Caki2 (cell line): Measurements from ENCODE around the gene MUC20. TPM values are rescaled to one million over a fixed set of nuclear protein-coding genes. Genes with fewer than 3 reads are reported as not detected.
"Not testable (repeated sequence)": the region's sequence is repeated elsewhere in the genome, so short reads cannot be mapped to it uniquely, and the experiment has no call there.

Experiments used
- DNase-seq: peaks from one replicate; pipeline ENCODE4 v3.0.0-alpha.2; 2015; ENCODE audit warnings: low read depth
- in situ Hi-C: cut with HindIII; loops from 2 replicates; pipeline ENCODE4 v1.10.0; 2016; ENCODE audit warnings: low sequenced_read_pairs, low pct_unique_long_range_greater_than_20kb, mixed read lengths
- total RNA-seq: library from RNA; depleted of rRNA; stranded (reverse); fragments of >200 nt; shearing (Covaris generic); gene quantifications from 2 replicates; pipeline ENCODE4 v1.2.3, GENCODE V29; 2014; ENCODE audit warnings: low replicate concordance

Gene MUC20
- total RNA-seq, 1 experiment from 2014 or later, result 0.17 TPM

DNA sequence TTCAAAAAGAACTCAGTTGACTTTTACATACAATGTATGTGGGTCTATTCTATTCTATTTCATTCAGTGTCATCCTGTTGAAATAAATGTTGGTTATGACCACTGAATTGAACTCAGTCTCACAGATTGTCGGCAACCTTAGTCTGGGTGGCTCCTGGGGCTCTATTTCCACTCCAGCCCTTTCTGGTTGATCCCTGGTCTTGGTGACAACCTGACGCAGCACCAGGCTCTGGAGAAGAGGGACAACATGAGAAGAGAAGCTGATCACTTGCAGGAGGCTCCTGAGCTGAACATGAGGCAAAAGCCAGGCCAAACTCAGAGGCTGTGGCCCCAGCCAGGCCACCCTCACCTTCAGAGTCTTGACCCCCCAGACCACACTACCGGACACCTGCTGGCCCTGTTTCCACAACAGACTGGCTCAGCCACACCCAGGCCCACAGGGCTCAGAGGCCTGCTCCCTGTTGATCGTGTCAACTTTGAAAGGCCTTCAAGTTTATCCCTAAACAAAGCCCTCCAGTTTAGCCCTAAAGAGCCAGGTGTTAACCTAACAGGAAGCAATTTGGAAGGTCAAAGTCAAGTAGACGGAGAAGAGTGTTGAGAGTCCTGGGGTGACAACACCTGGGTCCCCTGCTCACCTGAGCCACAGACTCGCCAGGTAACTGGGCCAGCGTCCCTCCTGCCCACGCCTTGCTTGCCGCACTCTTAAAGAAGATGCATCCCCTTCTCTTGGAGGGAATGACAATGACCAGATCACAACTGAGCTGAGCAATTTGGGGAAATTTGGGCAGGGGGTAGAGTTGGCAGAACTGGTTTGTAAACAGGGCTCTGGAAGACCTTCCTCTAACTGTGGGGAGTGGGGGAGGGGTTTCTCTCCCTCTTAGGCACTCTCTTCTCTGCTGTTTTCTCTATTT is 15.4 kb upstream of the MUC20 start:
- in situ Hi-C loops, result no loop called here
- no peak for DNase-seq

DNA sequence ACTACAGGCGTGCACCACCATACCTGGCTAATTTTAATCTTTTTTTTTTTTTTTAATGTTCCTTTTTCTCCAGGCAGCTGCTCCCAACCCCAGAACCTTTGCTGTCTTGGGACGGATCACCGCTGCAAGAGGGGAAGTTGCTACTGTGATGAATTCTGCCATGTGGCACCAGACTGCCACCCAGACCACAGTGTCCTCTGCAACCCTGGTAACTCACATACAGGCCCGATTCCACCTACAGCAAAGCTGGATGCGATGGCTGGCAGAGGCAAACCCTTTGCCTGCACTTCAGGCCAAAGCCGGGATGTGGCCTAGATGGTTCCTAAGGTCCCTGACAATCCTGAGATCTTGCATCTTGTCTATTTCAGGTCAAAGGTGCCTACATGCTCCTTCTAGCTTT is 12.7 kb upstream of the MUC20 start:
- no peak for DNase-seq
- in situ Hi-C loops, result no loop called here

DNA sequence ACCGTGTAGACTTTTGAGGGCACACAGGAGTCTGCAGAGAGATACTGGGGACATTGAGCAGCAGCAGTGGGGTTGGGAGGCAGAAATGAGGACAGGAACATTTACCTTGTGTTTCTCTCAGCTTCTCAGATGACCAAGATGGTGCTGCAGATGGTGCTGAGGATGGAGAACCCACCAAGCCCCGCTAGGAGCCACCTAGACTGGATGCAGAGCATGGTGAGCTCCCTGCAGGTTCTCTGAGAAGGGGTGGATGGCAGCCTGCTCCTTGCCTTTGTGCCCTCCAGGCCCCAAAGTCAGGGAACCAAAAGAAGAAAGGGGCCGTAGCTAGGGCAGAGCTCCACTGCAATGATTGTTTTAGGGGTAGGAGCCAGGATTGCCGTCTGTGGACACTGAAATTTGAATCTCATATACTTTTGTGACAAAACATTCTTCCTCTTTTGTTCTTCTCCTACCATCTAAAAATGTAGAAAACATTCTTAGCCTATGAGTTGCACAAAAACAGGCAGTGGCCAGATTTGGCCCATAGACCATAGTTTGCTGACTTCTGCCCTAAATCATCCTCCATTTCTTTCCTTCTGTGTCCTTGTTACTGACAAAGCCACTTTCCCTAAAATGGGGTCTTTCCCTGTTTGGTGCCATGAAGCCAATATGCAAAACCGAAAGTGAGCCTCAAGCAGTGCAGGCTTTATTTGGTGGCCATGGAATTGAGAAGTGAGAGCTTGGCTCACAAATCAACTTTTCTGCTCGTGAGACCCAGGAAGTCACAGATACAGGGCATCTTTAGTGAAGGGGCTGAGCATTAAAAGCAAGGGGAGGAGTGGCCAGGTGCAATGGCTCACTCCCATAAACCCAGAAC is 11.9 kb upstream of the MUC20 start:
- DNase-seq, result no peak
- in situ Hi-C loops, result no loop called here

DNA sequence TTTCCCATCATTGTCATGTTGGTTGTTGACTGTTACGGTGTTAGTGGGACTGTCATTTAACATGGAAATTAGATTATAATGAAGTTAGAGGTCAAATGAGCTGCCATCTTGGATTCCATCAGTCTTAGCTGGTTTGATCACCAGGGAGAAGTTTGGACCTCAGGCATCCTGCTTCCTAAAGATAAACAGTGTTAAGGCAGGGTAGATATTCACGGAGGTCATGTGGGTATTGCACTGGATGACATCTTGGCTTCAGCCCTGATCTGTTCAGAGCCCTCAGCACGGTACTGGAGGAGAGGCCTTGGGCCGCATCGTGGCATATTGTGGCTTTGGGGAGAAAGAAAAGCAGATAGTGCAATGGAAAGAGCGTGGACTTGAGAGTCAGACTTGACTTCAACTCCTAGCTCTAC is 11.1 kb upstream of the MUC20 start:
- in situ Hi-C loops, result no loop called here
- DNase-seq, result no peak

DNA sequence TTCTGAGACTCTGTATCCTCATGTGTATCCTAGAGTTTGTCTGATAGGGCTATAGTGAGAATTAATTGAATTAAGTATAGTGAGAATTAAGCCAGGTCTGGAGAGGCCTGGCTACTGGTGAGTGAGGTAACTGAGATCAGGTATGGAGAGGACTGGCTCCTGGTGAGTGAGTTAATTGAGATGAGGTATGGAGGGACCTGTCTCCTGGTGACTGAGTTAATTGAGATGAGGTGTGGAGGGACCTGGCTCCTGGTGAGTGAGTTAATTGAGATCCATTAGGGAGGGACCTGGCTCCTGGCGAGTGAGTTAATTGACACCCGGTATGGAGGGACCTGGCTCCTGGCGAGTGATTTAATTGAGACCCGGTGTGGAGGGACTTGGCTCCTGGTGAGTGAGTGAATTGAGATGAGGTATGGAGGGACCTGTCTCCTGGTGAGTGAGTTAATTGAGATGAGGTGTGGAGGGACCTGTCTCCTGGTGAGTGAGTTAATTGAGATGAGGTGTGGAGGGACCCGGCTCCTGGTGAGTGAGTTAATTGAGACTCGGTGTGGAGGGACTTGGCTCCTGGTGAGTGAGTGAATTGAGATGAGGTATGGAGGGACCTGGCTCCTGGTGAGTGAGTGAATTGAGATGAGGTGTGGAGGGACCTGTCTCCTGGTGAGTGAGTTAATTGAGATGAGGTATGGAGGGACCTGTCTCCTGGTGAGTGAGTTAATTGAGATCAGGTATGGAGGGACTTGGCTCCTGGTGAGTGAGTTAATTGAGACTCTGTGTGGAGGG is 10.5 kb upstream of the MUC20 start:
- DNase-seq, in situ Hi-C loops: not testable (repeated sequence)

DNA sequence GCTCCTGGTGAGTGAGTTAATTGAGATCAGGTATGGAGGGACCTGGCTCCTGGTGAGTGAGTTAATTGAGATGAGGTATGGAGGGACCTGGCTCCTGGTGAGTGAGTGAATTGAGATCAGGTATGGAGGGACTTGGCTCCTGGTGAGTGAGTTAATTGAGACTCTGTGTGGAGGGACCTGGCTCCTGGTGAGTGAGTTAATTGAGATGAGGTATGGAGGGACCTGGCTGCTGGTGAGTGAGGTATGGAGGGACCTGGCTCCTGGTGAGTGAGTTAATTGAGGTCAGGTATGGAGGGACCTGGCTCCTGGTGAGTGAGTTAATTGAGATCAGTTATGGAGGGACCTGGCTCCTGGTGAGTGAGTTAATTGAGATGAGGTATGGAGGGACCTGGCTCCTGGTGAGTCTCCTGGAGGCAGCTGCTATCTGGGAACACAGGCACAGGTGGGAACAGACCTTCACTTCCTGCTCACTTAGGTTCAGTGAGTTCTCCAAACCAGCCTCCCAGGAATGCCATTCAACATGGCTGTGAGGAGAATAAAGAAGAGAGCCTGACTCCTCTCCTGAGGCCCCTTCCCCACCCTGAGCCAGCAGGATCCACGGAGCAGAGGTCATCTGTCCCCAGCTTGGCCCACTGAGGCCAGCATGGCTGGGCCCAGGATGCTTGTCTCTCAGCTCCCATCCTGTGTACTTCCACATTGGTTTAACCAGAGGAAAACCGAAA is 9.5 kb upstream of the MUC20 start:
- in situ Hi-C loops, DNase-seq: not testable (repeated sequence)

DNA sequence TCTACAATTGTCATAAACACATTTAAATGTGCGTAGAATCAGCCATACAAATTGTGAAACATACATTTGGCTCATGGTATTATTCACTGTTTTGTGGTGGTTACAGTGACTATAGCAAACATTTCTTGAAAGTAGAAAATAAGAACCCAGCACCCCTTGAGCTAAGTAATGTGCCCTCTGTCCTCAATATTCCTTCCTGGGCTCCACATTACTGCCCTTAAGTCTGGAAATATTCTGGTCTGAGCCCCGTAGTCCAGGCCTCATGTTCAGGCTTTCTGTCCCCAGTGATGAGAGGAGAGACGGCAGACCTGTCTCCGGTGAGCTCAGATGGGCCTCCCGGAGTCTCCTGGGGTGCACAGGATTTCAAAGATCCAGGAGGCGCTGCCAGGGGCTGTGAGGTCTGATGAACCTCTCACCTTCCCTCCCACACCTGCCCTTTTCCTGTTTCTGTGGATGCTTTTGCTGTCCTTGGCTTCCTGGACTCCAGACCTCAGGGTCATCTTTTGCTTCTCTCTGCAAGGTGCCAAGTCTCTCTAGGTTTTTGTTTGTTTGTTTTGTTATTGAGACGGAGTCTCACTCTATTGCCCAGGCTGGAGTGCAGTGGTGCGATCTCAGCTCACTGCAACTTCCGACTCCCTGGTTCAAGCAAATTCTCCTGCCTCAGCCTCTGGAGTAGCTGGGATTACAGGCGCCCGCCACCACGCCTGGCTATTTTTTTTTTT is 8.8 kb upstream of the MUC20 start:
- no peak for DNase-seq
- in situ Hi-C loops, result no loop called here

DNA sequence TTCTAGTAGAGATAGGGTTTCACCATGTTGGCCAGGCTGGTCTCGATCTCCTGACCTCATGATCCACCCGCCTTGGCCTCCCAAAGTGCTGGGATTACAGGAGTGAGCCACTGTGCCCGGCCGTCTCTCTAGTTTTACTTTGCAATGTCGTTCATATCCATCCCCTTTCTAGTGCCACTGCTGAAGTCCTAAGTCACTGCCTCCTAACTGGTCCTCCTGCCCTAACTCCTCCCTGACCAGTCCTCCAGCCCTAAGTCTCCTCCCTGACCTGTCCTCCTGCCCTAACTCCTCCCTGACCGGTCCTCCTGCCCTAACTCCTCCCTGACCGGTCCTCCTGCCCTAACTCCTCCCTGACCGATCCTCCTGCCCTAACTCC is 8.3 kb upstream of the MUC20 start:
- in situ Hi-C loops, DNase-seq: not testable (repeated sequence)

DNA sequence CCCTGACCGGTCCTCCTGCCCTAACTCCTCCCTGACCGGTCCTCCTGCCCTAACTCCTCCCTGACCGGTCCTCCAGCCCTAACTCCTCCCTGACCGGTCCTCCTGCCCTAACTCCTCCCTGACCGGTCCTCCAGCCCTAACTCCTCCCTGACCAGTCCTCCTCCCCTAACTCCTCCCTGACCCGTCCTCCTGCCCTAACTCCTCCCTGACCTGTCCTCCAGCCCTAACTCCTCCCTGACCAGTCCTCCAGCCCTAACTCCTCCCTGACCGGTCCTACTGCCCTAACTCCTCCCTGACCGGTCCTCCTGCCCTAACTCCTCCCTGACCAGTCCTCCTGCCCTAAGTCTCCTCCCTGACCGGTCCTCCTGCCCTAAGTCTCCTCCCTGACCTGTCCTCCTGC is 7.6 kb upstream of the MUC20 start:
- DNase-seq, in situ Hi-C loops: not testable (repeated sequence)

DNA sequence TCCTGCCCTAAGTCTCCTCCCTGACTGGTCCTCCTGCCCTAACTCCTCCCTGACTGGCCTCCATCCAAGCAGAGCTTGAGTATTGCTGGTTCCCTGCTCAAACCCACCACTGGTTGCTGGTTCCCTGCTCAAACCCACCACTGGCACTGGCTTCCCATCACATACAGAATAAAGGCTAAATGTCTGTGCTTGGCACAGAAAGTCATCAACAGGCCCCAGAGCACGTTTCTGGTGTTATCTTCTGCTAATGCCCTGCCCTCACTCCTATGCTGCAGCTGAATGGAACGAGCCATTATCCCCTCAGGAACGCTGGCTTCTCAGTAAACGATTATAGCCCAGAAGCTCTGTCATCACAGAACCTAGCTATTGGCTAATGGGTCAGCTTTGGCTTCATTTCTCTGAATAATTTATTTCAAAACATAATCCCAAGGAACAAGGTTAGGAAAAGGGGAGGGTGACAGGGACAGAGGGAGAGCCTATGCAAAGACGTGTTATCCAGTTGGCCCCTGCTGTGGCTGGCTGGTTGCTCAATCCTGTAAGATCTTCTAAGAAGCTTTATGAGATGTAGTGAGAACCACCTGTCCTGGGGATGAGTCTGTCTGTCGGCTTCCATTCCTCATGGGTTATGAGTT is 6.3 kb upstream of the MUC20 start:
- in situ Hi-C loops, result no loop called here
- DNase-seq, result peak; percentile 53

DNA sequence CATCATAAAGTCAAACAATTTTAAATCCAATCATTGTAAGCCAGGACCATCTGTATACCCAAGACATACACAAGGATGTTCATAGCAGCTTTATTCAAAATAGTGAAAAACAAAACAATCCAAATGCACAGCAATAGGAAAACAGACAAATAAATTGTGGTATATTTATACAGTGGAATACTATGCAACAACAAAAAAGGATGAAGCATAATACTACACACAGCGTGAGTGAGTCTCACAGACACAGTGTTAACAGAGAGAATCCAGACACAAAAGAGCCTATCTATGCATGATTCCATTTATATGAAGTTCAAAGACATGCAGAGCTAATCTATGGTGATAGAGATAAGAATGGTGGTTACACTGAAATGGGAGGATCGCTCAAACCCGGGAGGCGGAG is 5.6 kb upstream of the MUC20 start:
- no peak for DNase-seq

DNA sequence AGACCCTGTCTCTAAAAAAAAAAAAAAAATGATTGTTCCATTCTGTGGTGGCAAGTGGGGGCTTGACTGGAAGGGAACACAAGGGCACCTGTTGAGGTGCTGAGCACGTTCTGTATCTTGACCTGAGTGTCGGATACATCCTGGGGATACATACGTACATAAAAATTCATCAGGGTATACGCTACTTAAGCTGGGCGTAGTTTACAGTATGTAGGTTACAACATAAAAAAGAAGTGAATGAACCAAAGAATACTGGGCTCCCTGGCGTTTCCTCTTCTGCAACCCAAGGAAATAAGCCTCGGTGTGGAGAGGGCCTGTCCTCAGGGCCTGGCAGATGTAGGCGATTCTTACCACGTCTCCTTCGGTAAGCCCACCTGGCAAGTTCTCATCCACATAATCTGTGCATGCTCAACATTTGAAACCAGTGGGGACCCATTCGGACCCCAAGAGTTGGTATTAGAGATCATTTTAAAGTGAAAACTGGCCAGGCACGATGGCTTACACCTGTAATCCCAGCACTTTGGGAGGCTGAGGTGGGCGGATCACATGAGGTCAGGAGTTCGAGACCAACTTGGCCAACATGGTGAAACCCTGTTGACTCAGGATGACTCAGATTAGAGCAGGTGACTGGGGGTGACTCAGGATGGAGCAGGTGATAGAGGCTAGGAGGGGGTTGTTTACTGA is 5.1 kb upstream of the MUC20 start:
- in situ Hi-C loops, result no loop called here
- DNase-seq, result peak; percentile 89

More for the DNA sequence above, 5.6 kb upstream of the MUC20 start:
- in situ Hi-C loops, result no loop called here

DNA sequence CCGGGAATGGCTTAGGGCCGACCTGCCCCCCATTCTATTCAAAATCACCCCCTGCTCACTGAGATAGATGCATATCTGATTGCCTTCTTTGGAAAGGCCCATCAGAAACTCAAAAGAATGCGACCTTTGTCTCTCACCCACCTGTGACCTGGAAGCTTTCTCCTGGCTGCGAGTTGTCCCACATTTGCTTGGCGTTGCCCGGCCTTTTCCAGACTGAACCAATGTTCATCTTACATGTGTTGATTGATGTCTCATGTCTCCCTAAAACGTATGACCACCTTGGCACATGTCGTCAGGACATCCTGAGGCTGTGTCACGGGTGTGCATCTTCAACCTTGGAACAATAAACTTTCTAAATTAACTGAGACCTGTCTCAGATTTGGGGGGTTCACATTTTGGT is 3.4 kb upstream of the MUC20 start:
- DNase-seq, result no peak

DNA sequence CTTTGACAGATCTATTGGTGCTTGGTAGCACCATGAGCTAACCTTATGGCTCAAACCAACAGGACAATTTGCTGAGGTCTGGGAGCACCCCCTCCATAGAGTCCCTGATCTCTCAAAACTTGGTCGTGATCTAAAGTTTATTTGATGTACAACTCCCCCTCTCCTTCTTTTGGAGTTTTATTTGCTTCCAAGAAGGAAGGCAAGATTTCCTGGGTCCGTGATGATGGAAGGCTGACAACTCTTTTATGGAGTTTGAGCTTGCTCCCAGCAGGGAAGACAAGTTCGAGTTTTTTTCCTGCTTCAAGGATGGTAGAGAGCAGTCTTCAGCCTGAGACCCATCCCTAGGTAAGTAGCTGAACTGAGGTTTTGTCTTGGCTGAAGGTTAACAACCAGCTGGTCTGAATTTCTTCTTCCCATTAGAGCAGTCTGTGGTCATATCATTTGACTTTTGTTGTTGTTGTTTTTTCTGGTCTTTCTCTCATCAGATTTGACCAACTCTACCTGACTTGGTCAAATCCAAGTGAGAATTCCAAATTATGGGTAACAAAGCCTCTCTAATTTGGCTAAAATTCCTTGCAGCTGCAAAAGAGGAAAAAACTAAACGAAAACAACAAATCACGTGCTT is 2.8 kb upstream of the MUC20 start:
- in situ Hi-C loops, result no loop called here
- DNase-seq, result no peak

More for the DNA sequence above, 3.4 kb upstream of the MUC20 start:
- in situ Hi-C loops, result no loop called here

DNA sequence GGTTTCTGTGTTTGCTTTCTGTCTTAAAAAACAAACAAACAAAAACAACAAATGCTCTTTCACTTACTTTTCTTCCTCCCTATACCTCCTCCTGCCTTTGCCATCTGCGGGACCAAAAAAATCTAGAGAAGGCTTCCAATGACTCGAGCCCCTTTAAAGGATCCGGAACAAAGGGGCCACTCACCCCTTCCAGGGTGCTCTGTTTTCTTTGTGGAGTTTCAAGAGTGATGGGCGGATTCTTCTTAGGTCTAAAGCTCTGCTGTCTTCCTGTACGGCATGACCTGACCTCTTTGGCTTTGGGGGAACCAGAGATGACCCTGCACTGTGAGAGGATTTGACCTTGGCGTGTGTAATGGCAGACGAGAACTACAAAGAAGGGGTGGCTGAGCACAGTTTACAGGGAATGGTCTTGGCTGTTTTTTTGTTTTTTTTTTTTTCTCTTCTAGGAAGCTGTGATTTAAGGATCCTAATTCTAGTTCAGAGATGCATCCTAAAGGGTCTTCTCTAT is 2.2 kb upstream of the MUC20 start:
- no peak for DNase-seq
- in situ Hi-C loops, result no loop called here
